ENCODE results near the gene BANP.

Gene BANP

DNA sequence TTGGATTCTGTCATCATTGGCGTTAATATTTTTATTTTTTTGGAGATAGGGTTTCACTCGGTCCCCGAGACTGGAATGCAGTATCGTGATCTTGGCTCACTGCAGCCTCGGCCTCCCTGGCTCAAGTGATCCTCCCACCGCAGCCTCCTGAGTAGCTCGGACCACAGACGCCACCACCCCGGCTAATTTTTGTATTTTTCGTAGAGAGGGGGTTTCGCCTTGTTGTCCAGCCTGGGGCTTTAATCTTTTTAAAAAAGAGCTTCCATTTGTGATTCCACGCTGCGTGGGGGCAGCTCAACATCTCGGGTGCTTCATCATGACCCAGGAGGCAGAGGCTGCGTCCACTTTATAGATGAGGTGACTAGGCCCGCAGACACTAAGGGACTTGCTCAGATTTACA is 1.5 kb downstream of the BANP start:
- no peaks in the 10 kb centered on the region for H3K36me3 ChIP-seq (ENCODE audit: insufficient read depth, low read length)
- H3K9ac ChIP-seq (ENCODE audit: low read depth, low read length) = 0 out of 2 replicates have a peak overlapping the region, but pooled peaks have one; percentile 93
- H3K9me3 ChIP-seq (ENCODE audit: control insufficient read depth, insufficient read depth, low read length) = no peaks in the 10 kb centered on the region
- H3K4me1 ChIP-seq (ENCODE audit: insufficient read depth, low read length) = peaks cover 17% of the 10 kb centered on the region

GRCh38 chr16:87953308-87954215 is 2.3 kb downstream of the BANP start:
- Histone ChIP-seq H3K9me3 (ENCODE audit: control insufficient read depth, insufficient read depth, low read length) (no peaks in the 10 kb centered on the region), H3K9ac (ENCODE audit: low read depth, low read length) (no peak overlapping the region), H3K36me3 (ENCODE audit: insufficient read depth, low read length) (no peaks in the 10 kb centered on the region), H3K4me1 (ENCODE audit: insufficient read depth, low read length) (peaks cover 17% of the 10 kb centered on the region)

GRCh38 chr16:87954361-87954760 is 3.1 kb downstream of the BANP start:
- Histone ChIP-seq H3K9me3 (ENCODE audit: control insufficient read depth, insufficient read depth, low read length) (no peaks in the 10 kb centered on the region), H3K36me3 (ENCODE audit: insufficient read depth, low read length) (no peaks in the 10 kb centered on the region), H3K9ac (ENCODE audit: low read depth, low read length) (no peak overlapping the region), H3K4me1 (ENCODE audit: insufficient read depth, low read length) (peaks cover 17% of the 10 kb centered on the region)

DNA sequence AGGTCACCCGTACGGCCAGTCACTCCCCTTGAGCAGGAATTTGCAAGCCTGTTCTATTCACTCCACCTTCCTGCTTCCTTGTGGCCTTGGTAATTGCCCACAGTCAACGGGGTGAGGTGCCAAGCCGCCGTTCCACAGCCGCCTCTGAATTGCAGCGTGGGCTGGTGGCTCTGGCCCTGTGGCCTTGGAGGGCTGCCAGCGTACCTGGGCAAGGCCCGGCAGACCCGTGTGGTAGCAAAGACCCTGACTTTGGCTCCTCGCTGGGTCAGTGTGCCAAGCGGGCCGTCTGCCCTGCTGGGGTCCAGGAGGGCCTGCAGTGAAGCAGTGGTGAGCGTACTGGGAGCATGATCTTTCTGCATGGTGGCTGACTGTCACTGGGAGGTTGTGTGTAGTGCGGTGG is 3.6 kb downstream of the BANP start:
- no peaks in the 10 kb centered on the region for H3K36me3 ChIP-seq (ENCODE audit: insufficient read depth, low read length)
- no peak overlapping the region for H3K9ac ChIP-seq (ENCODE audit: low read depth, low read length)
- peaks cover 17% of the 10 kb centered on the region for H3K4me1 ChIP-seq (ENCODE audit: insufficient read depth, low read length)
- H3K9me3 ChIP-seq (ENCODE audit: control insufficient read depth, insufficient read depth, low read length) = no peaks in the 10 kb centered on the region

GRCh38 chr16:87955302-87956097 is 4.3 kb downstream of the BANP start:
- Histone ChIP-seq H3K9me3 (ENCODE audit: control insufficient read depth, insufficient read depth, low read length) (no peaks in the 10 kb centered on the region), H3K9ac (ENCODE audit: low read depth, low read length) (no peak overlapping the region), H3K4me1 (ENCODE audit: insufficient read depth, low read length) (peaks cover 17% of the 10 kb centered on the region), H3K36me3 (ENCODE audit: insufficient read depth, low read length) (no peaks in the 10 kb centered on the region)

GRCh38 chr16:87956098-87956364 is 4.8 kb downstream of the BANP start:
- Histone ChIP-seq H3K9ac (ENCODE audit: low read depth, low read length) (no peak overlapping the region), H3K4me1 (ENCODE audit: insufficient read depth, low read length) (peaks cover 17% of the 10 kb centered on the region), H3K9me3 (ENCODE audit: control insufficient read depth, insufficient read depth, low read length) (no peaks in the 10 kb centered on the region), H3K36me3 (ENCODE audit: insufficient read depth, low read length) (no peaks in the 10 kb centered on the region)

GRCh38 chr16:87956365-87957231 is 5.4 kb downstream of the BANP start:
- Histone ChIP-seq H3K9ac (ENCODE audit: low read depth, low read length) (no peak overlapping the region), H3K36me3 (ENCODE audit: insufficient read depth, low read length) (no peaks in the 10 kb centered on the region), H3K4me1 (ENCODE audit: insufficient read depth, low read length) (peaks cover 17% of the 10 kb centered on the region), H3K9me3 (ENCODE audit: control insufficient read depth, insufficient read depth, low read length) (no peaks in the 10 kb centered on the region)

DNA sequence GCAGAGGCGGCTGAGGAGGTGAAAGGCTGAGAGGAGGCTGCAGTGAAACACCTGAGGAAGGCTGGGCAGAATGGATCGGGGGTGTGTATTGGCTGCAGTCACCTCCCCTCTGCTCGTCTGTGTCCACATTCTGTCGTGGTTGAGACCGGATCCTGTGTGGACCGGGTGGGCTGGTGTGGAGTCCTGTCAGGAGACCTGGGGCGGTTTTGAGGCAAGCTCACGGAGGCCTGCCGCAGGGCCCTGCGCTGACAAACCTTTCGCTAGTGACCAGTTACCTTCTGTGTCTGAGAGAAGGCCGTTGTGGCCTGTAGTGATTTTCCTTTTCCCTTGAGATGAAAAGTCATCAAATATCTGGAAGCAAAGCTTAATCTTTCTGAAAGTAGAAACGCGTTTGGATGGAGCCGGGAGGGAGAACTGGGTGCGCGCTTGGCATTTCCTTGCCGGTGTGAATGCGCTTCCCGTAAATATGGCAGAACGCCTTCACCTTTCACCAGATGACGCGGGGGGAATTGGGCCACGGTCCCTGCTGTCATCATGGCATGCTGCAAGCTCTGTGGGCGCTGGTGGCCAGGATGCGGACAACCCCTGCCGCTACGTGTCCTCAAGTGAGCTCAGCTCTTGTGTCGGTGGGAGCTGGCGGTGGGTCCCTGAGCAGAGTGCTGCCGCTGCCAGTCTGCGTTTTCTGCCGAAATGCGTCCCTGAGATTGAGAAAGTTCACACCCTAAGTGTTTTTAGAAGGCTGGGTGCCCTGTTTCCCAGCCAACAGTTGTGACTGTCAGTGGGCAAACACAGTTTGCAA is 6.3 kb downstream of the BANP start:
- Histone ChIP-seq H3K4me1 (ENCODE audit: insufficient read depth, low read length) (peaks cover 15% of the 10 kb centered on the region), H3K9me3 (ENCODE audit: control insufficient read depth, insufficient read depth, low read length) (no peaks in the 10 kb centered on the region), H3K9ac (ENCODE audit: low read depth, low read length) (no peak overlapping the region), H3K36me3 (ENCODE audit: insufficient read depth, low read length) (no peaks in the 10 kb centered on the region)

GRCh38 chr16:87958632-87959031 is 7.4 kb downstream of the BANP start:
- Histone ChIP-seq H3K4me1 (ENCODE audit: insufficient read depth, low read length) (peaks cover 12% of the 10 kb centered on the region), H3K36me3 (ENCODE audit: insufficient read depth, low read length) (no peaks in the 10 kb centered on the region), H3K9ac (ENCODE audit: low read depth, low read length) (no peak overlapping the region), H3K9me3 (ENCODE audit: control insufficient read depth, insufficient read depth, low read length) (no peaks in the 10 kb centered on the region)

DNA sequence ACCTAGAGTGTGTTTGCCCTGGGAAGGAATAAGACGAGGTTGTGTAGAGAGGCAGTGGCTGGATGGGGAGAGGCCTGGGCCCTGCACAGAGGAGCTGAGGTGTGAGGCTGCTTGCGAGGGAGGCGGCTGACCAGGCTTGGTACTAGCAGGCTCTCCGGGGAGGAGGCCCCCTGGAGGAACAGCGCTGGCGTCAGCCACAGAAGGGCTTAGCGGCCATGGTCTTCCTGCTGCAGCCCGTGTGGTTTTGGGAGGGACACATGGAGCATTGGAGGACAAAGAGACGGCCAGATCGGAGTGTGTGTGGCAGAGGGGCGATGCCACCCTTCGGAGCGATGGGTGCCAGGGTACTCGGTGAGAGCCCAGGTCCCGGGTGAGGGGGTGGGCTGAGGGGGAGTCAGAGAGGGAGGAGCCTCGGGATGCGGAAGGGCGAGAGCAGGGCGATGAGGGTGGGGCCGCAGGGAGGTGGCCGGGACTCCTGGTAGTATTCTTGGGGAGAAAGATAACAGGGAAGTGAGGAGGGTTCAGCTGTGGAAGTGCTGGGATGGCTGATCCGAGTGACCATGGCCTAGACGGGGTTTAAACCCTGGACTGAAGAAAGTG is 8.3 kb downstream of the BANP start:
- Histone ChIP-seq H3K9ac (ENCODE audit: low read depth, low read length) (no peak overlapping the region), H3K36me3 (ENCODE audit: insufficient read depth, low read length) (no peaks in the 10 kb centered on the region), H3K9me3 (ENCODE audit: control insufficient read depth, insufficient read depth, low read length) (no peaks in the 10 kb centered on the region), H3K4me1 (ENCODE audit: insufficient read depth, low read length) (peaks cover 12% of the 10 kb centered on the region)

DNA sequence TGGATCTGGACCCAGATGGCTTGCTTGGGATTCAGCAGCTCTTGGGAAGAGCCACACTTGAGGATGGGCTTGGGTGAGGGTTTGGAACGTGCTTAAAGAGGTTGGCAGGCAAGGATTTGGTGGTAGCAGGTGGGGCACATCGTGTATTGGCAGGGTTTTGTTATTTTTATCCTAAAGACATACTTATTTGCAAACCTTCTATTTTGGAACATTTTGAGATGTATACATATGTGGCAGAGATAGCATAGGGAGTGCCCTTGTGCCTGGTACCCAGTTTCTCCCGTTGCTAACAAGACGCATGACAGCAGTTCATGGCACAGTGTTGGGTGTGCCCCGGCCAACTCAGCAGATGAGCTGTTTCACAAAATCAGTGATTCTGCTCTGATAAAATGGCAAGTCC is 9.1 kb downstream of the BANP start:
- Histone ChIP-seq H3K9ac (ENCODE audit: low read depth, low read length) (no peak overlapping the region), H3K36me3 (ENCODE audit: insufficient read depth, low read length) (no peaks in the 10 kb centered on the region), H3K9me3 (ENCODE audit: control insufficient read depth, insufficient read depth, low read length) (no peaks in the 10 kb centered on the region), H3K4me1 (ENCODE audit: insufficient read depth, low read length) (peaks cover 12% of the 10 kb centered on the region)

GRCh38 chr16:87960852-87961251 is 9.6 kb downstream of the BANP start:
- peaks cover 11% of the 10 kb centered on the region for H3K4me1 ChIP-seq (ENCODE audit: insufficient read depth, low read length)
- H3K36me3 ChIP-seq (ENCODE audit: insufficient read depth, low read length) = no peaks in the 10 kb centered on the region
- H3K9ac ChIP-seq (ENCODE audit: low read depth, low read length) = no peak overlapping the region
- no peaks in the 10 kb centered on the region for H3K9me3 ChIP-seq (ENCODE audit: control insufficient read depth, insufficient read depth, low read length)

GRCh38 chr16:87961623-87962022 is 10.4 kb downstream of the BANP start:
- no peaks in the 10 kb centered on the region for H3K9me3 ChIP-seq (ENCODE audit: control insufficient read depth, insufficient read depth, low read length)
- peaks cover 3% of the 10 kb centered on the region; the same call in 1 of the 2 replicates for H3K4me1 ChIP-seq (ENCODE audit: insufficient read depth, low read length)
- H3K9ac ChIP-seq (ENCODE audit: low read depth, low read length) = no peak overlapping the region
- H3K36me3 ChIP-seq (ENCODE audit: insufficient read depth, low read length) = no peaks in the 10 kb centered on the region
